GM18498 (cell line): Measurements from ENCODE around the gene CREG2.
"Not testable (repeated sequence)": the region's sequence is repeated elsewhere in the genome, so short reads cannot be mapped to it uniquely, and the experiment has no call there.

Source experiments
- ATAC-seq: cut with Tn5 transposase; IDR thresholded peaks from one replicate; pipeline ENCODE4 v1.9.1; 2021; ENCODE audit warnings: mild to moderate bottlenecking, moderate library complexity; ENCODE audit not compliant: unreplicated experiment

CREG2 gene

GRCh38 chr2:101374821-101375561, 12.3 kb downstream of the CREG2 start:
- ATAC-seq: no peak

- no peak for ATAC-seq
These were observed 14.5 kb downstream of the CREG2 start for GRCh38 chr2:101372792-101373191.

GRCh38 chr2:101371636-101372035, 15.7 kb downstream of the CREG2 start:
- no peak for ATAC-seq

- ATAC-seq: no peak
These were observed 18.2 kb downstream of the CREG2 start for GRCh38 chr2:101369100-101369499.

- no peak for ATAC-seq
These were observed 18.9 kb downstream of the CREG2 start for GRCh38 chr2:101368376-101368775.

GRCh38 chr2:101367508-101367907, 19.8 kb downstream of the CREG2 start:
- no peak for ATAC-seq

- ATAC-seq: no peak
These were observed 22.4 kb downstream of the CREG2 start for GRCh38 chr2:101364878-101365277.

- ATAC-seq: no peak
These were observed 24.5 kb downstream of the CREG2 start for GRCh38 chr2:101362777-101363176.

- ATAC-seq: no peak
These were observed 25.0 kb downstream of the CREG2 start for GRCh38 chr2:101362316-101362715.

GRCh38 chr2:101361522-101361921, 25.8 kb downstream of the CREG2 start:
- peak; percentile 46 for ATAC-seq

GRCh38 chr2:101361121-101361520, 26.2 kb downstream of the CREG2 start:
- no peak for ATAC-seq

GRCh38 chr2:101360232-101360631, 27.1 kb downstream of the CREG2 start:
- ATAC-seq: no peak

- ATAC-seq: no peak
These were observed 27.8 kb downstream of the CREG2 start for GRCh38 chr2:101359410-101359954.

GRCh38 chr2:101357376-101357775, 29.9 kb downstream of the CREG2 start:
- no peak for ATAC-seq

GRCh38 chr2:101356521-101356920, 30.8 kb downstream of the CREG2 start:
- no peak for ATAC-seq

GRCh38 chr2:101356055-101356454, 31.2 kb downstream of the CREG2 start:
- ATAC-seq: no peak

- no peak for ATAC-seq
These were observed 31.8 kb downstream of the CREG2 start for GRCh38 chr2:101355401-101356054.

GRCh38 chr2:101354420-101355311, 32.6 kb downstream of the CREG2 start:
- no peak for ATAC-seq

GRCh38 chr2:101352631-101353030, 34.7 kb downstream of the CREG2 start:
- not testable (repeated sequence) for ATAC-seq

GRCh38 chr2:101351207-101351606, 36.1 kb downstream of the CREG2 start:
- ATAC-seq: no peak
